GM12878 (cell line): Measurements from ENCODE around the gene NDUFV1. TPM values are rescaled to one million over a fixed set of nuclear protein-coding genes. Genes with fewer than 3 reads are reported as not detected.

Experiments
- ATF2 ChIP-seq: IDR thresholded peaks from 2 replicates; pipeline ENCODE4 v1.6.1; 2012; ENCODE audit warnings: low read length, inconsistent platforms
- BCL3 ChIP-seq: IDR thresholded peaks from 2 replicates; pipeline ENCODE4 v1.6.1; 2011; ENCODE audit warnings: borderline replicate concordance, low read depth, mild to moderate bottlenecking, moderate library complexity, low read length; ENCODE audit not compliant: insufficient read depth, poor library complexity, severe bottlenecking
- CHD2 ChIP-seq: IDR thresholded peaks from 2 replicates; pipeline ENCODE4 v1.6.1; 2011; ENCODE audit warnings: low read depth, low read length, improper control_type of control experiment, borderline replicate concordance
- EP300 ChIP-seq, 2 experiments: fragments of 150-350 bp in 1 of 2; IDR thresholded peaks; 2 replicates each; pipeline ENCODE4 v1.6.1; 2011 to 2012; ENCODE audit warnings: low read depth in 2 of 2, low read length in 2 of 2, borderline replicate concordance in 1 of 2, improper control_type of control experiment in 1 of 2, inconsistent platforms in 1 of 2; ENCODE audit not compliant: control insufficient read depth in 1 of 2
- ETV6 ChIP-seq, 2 experiments: fragments of 450-650 bp in 1 of 2; IDR thresholded peaks in 1 of 2; conservative IDR thresholded peaks in 1 of 2; 2 replicates each; pipeline ENCODE4 v1.6.1; 2014; ENCODE audit warnings: antibody characterized with exemption in 1 of 2, borderline replicate concordance in 1 of 2, low read depth in 1 of 2, mild to moderate bottlenecking in 1 of 2, moderate library complexity in 1 of 2
- KAT2A ChIP-seq: conservative IDR thresholded peaks from 2 replicates; pipeline ENCODE4 v1.6.1; 2011; ENCODE audit warnings: low read depth, low read length; ENCODE audit not compliant: control insufficient read depth
- MXI1 ChIP-seq: fragments of 150-350 bp; IDR thresholded peaks from 2 replicates; pipeline ENCODE4 v1.6.1; 2011; ENCODE audit warnings: low read depth, mild to moderate bottlenecking, inconsistent platforms, low read length, improper control_type of control experiment
- MYC ChIP-seq: IDR thresholded peaks from 2 replicates; pipeline ENCODE4 v1.6.1; 2011; ENCODE audit warnings: mild to moderate bottlenecking, low read length, moderate library complexity, inconsistent platforms; ENCODE audit not compliant: insufficient read depth, insufficient replicate concordance, insufficient read length, severe bottlenecking
- NBN ChIP-seq: fragments of 450-650 bp; IDR thresholded peaks from 2 replicates; pipeline ENCODE4 v1.6.1; 2016
- NR2F1 ChIP-seq: fragments of 450-650 bp; conservative IDR thresholded peaks from 2 replicates; pipeline ENCODE4 v1.6.1; 2017; ENCODE audit warnings: mild to moderate bottlenecking
- PAX5 ChIP-seq: IDR thresholded peaks from 2 replicates; pipeline ENCODE4 v1.6.1; 2011; ENCODE audit warnings: low read depth, low read length, borderline replicate concordance
- POLR2A ChIP-seq: IDR thresholded peaks from 2 replicates; pipeline ENCODE4 v1.6.1; 2011; ENCODE audit warnings: low read depth, mild to moderate bottlenecking, low read length
- POLR2AphosphoS5 ChIP-seq: IDR thresholded peaks from 2 replicates; pipeline ENCODE4 v1.6.1; 2011; ENCODE audit warnings: mild to moderate bottlenecking, low read length, inconsistent platforms
- POU2F2 ChIP-seq: IDR thresholded peaks from 3 replicates; pipeline ENCODE4 v1.6.1; 2011; ENCODE audit warnings: low read depth, mild to moderate bottlenecking, low read length, borderline replicate concordance
- PRDM15 ChIP-seq: fragments of 450-650 bp; formaldehyde crosslinking; IDR thresholded peaks from 2 replicates; pipeline ENCODE4 v1.4.0; 2020; ENCODE audit warnings: mild to moderate bottlenecking, moderate library complexity
- RB1 ChIP-seq: fragments of 450-650 bp; formaldehyde crosslinking; IDR thresholded peaks from 2 replicates; pipeline ENCODE4 v1.6.1; 2017; ENCODE audit warnings: mild to moderate bottlenecking, borderline replicate concordance
- SKIL ChIP-seq: fragments of 450-650 bp; IDR thresholded peaks from 2 replicates; pipeline ENCODE4 v1.6.1; 2017; ENCODE audit warnings: mild to moderate bottlenecking, low read depth, inconsistent platforms; ENCODE audit not compliant: poor library complexity, severe bottlenecking
- SP1 ChIP-seq: IDR thresholded peaks from one replicate; pipeline ENCODE4 v1.6.1; 2011; ENCODE audit warnings: low read depth, low read length
- WRNIP1 ChIP-seq: IDR thresholded peaks from 2 replicates; pipeline ENCODE4 v1.6.1; 2011; ENCODE audit warnings: low read depth, low read length, improper control_type of control experiment, borderline replicate concordance
- YY1 ChIP-seq: IDR thresholded peaks from 2 replicates; pipeline ENCODE4 v1.6.1; 2011; ENCODE audit warnings: low read depth, mild to moderate bottlenecking, low read length
- polyA plus RNA-seq, 11 experiments: library from polyadenylated mRNA; depleted of rRNA in 4 of 11; unstranded in 6 of 11; stranded (reverse) in 5 of 11; fragments of >200 nt; fragmentation: Nextera tagmentation in 4 of 11; fragmentation: Illumina TruSeq in 1 of 11; extraction: Ambion mirVana in 4 of 11; extraction: Trizol in 1 of 11; gene quantifications; 1 replicate in 1 of 11; 2 replicates in 10 of 11; pipeline versions ENCODE4 v1.2.1 to v1.2.3, GENCODE V29; 2011 to 2016; ENCODE audit warnings: inconsistent platforms in 2 of 11, missing spikeins in 2 of 11, low read depth in 1 of 11
- total RNA-seq, 4 experiments: library from RNA; depleted of rRNA in 3 of 4; stranded (reverse); fragments of >200 nt in 3 of 4; fragmentation: Illumina TruSeq in 1 of 4; extraction: Trizol in 1 of 4; gene quantifications; 2 replicates each; pipeline versions ENCODE4 v1.2.1 to v1.2.3, GENCODE V29; 2013 to 2021

Gene NDUFV1
- total and polyA plus RNA-seq, 10 of the 15 experiments (the other 5 are each of a cell fraction or from before 2014, with no cell fraction given): 8.2 to 380 (median 231) TPM

- TF ChIP-seq SKIL (no peak), POU2F2 (no peak), EP300 (IDR thresholded peaks at IDR 0.05; ENCODE audit: borderline replicate concordance in 1 of 2, control insufficient read depth in 1 of 2, low read depth in 2 of 2, low read length in 2 of 2) (peak; percentile 11 to 51; a peak in 1 of 4 replicates), BCL3 (no peak), POLR2AphosphoS5 (no peak), MXI1 (no peak), MYC (no peak), NR2F1 (no peak), RB1 (no peak), KAT2A (no peak), NBN (no peak), CHD2 (no peak), PAX5 (no peak), WRNIP1 (no peak), POLR2A (no peak), SP1 (peak; percentile 58), YY1 (no peak), ETV6 (conservative IDR thresholded peaks at IDR 0.05 in 1 of 2, IDR thresholded peaks at IDR 0.05 in 1 of 2; ENCODE audit: borderline replicate concordance in 1 of 2, low read depth in 1 of 2) (peak in 1 of 2 experiments; percentile 76; a peak in 1 of 4 replicates), ATF2 (no peak), PRDM15 (CRISPR knock-in tag) (no peak)
These were observed 42.3 kb downstream of the NDUFV1 start (continued) for GRCh38 chr11:67648796-67649613.
